ENCODE data around the gene TFB2M.
A peak's percentile ranks its signal among the peaks of the same experiment; 100 is the strongest.
"Not testable (repeated sequence)": the region's sequence is repeated elsewhere in the genome, so short reads cannot be mapped to it uniquely, and the experiment has no call there.

TFB2M gene

GRCh38 chr1:246592695-246593094 lies 26.6 kb upstream of the TFB2M start:
- no peak overlapping the region for H3K27ac Mint-ChIP-seq (ENCODE audit: low read depth)
- peaks cover 36% of the 10 kb centered on the region for H3K4me1 Mint-ChIP-seq
- no peak overlapping the region for H3K4me3 Mint-ChIP-seq
- no peak for ATAC-seq (replicated peaks; ENCODE audit: extremely low read depth, poor library complexity, severe bottlenecking)
- no peaks in the 10 kb centered on the region for H3K27me3 Mint-ChIP-seq
- no peak for DNase-seq (ENCODE audit: low spot score in 2 of 2)
- peaks cover 7% of the 10 kb centered on the region for H3K9me3 Mint-ChIP-seq
- H3K36me3 Mint-ChIP-seq (ENCODE audit: insufficient read depth): peaks cover 31% of the 10 kb centered on the region

DNA sequence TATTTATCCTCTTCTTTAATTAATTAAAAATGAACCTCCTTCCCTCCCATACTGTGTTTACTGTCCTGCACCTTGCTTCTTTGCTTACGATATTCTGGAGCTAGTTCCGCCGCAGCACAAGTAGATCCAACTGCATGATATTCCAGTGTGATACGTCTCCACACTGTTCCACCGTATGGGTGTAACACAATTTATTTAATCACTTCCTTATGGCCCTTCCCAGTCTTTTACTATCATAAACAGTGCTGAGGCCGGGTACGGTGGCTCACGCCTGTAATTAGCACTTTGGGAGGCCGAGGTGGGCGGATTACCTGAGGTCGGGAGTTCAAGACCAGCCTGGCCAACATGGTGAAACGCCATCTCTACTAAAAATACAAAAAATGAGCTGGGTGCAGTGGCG lies 25.9 kb upstream of the TFB2M start:
- DNase-seq (ENCODE audit: low spot score in 2 of 2) (no peak), ATAC-seq (replicated peaks; ENCODE audit: extremely low read depth, poor library complexity, severe bottlenecking) (no peak)
- Mint-ChIP-seq H3K4me3 (no peak overlapping the region), H3K36me3 (ENCODE audit: insufficient read depth) (peaks cover 27% of the 10 kb centered on the region), H3K9me3 (peaks cover 7% of the 10 kb centered on the region), H3K4me1 (peaks cover 32% of the 10 kb centered on the region), H3K27ac (ENCODE audit: low read depth) (no peak overlapping the region), H3K27me3 (no peaks in the 10 kb centered on the region)

GRCh38 chr1:246591504-246591903 lies 25.4 kb upstream of the TFB2M start:
- Mint-ChIP-seq H3K4me3 (no peak overlapping the region), H3K36me3 (ENCODE audit: insufficient read depth) (peaks cover 26% of the 10 kb centered on the region)
- DNase-seq (ENCODE audit: low spot score in 2 of 2): no peak

DNA sequence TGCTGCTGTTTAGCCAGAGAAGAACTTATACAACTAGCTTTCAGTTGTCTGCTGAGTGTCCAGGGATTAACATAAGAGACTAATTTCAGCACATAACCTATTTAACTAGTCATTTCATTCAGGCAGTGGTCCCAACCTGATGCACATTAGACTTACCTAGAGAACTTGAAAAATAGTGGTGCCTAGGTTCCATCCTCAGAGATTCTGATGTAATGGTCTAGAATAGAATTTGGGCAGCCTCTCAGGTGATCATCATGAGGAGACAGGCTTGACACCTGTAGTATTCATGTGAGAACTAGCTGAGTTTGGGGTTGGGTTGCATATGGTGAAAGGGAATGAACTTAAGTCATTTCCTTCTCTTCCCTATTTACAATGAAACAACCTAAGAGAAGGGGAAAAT lies 25.0 kb upstream of the TFB2M start:
- no peak for ATAC-seq (replicated peaks; ENCODE audit: extremely low read depth, poor library complexity, severe bottlenecking)
- Mint-ChIP-seq H3K4me3 (no peak overlapping the region), H3K27ac (ENCODE audit: low read depth) (no peak overlapping the region), H3K4me1 (peaks cover 30% of the 10 kb centered on the region), H3K27me3 (no peaks in the 10 kb centered on the region), H3K9me3 (peaks cover 7% of the 10 kb centered on the region), H3K36me3 (ENCODE audit: insufficient read depth) (peaks cover 26% of the 10 kb centered on the region)
- no peak for DNase-seq (ENCODE audit: low spot score in 2 of 2)

More at GRCh38 chr1:246591504-246591903, 25.4 kb upstream of the TFB2M start:
- no peaks in the 10 kb centered on the region for H3K27me3 Mint-ChIP-seq
- no peak for ATAC-seq (replicated peaks; ENCODE audit: extremely low read depth, poor library complexity, severe bottlenecking)
- H3K4me1 Mint-ChIP-seq: peaks cover 30% of the 10 kb centered on the region
- peaks cover 7% of the 10 kb centered on the region for H3K9me3 Mint-ChIP-seq
- H3K27ac Mint-ChIP-seq (ENCODE audit: low read depth): no peak overlapping the region

- Mint-ChIP-seq H3K4me1 (peaks cover 28% of the 10 kb centered on the region), H3K36me3 (ENCODE audit: insufficient read depth) (peaks cover 24% of the 10 kb centered on the region)
- not testable (repeated sequence) for H3K27me3 Mint-ChIP-seq; H3K27ac Mint-ChIP-seq (ENCODE audit: low read depth); H3K9me3 Mint-ChIP-seq; ATAC-seq (replicated peaks; ENCODE audit: extremely low read depth, poor library complexity, severe bottlenecking); H3K4me3 Mint-ChIP-seq; DNase-seq (ENCODE audit: low spot score in 2 of 2)
These were observed 23.9 kb upstream of the TFB2M start for GRCh38 chr1:246589919-246590318.

DNA sequence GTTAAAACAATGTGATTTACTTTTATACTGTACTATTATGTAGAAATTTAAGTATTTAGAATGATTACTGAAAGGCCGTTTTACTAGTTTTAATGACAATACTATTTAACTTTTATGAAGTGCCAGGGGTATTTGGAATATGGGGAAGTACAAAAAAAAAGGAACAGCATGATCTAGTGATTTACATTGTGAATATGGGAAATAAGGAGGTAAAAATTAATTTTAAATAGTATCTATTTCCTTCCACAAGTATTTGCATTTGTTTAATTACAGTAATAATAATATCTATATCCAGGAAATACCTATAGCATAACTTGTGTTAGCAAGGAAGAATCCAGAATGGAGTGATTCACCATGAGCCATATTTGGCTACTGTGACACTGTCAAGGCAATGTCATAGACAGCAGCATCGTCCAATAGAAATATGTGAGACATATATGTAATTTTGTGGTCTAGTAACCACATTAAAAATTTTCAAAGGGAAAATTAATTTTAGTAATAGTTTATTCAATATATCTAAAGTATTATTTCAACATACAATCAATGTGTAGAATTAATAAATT lies 22.2 kb upstream of the TFB2M start:
- no peak for ATAC-seq (replicated peaks; ENCODE audit: extremely low read depth, poor library complexity, severe bottlenecking)
- no peak for DNase-seq (ENCODE audit: low spot score in 2 of 2)

GRCh38 chr1:246587606-246588005 lies 21.5 kb upstream of the TFB2M start:
- ATAC-seq (replicated peaks; ENCODE audit: extremely low read depth, poor library complexity, severe bottlenecking): no peak
- DNase-seq (ENCODE audit: low spot score in 2 of 2): no peak
- no peak overlapping the region for H3K27ac Mint-ChIP-seq (ENCODE audit: low read depth)
- H3K9me3 Mint-ChIP-seq: peaks cover 7% of the 10 kb centered on the region
- H3K4me3 Mint-ChIP-seq: no peak overlapping the region
- H3K4me1 Mint-ChIP-seq: peaks cover 45% of the 10 kb centered on the region
- no peaks in the 10 kb centered on the region for H3K27me3 Mint-ChIP-seq
- peaks cover 32% of the 10 kb centered on the region for H3K36me3 Mint-ChIP-seq (ENCODE audit: insufficient read depth)

More for the DNA sequence above, 22.2 kb upstream of the TFB2M start:
- Mint-ChIP-seq H3K4me3 (no peak overlapping the region), H3K27ac (ENCODE audit: low read depth) (no peak overlapping the region), H3K36me3 (ENCODE audit: insufficient read depth) (peaks cover 31% of the 10 kb centered on the region), H3K4me1 (peaks cover 40% of the 10 kb centered on the region), H3K9me3 (peaks cover 7% of the 10 kb centered on the region), H3K27me3 (no peaks in the 10 kb centered on the region)

DNA sequence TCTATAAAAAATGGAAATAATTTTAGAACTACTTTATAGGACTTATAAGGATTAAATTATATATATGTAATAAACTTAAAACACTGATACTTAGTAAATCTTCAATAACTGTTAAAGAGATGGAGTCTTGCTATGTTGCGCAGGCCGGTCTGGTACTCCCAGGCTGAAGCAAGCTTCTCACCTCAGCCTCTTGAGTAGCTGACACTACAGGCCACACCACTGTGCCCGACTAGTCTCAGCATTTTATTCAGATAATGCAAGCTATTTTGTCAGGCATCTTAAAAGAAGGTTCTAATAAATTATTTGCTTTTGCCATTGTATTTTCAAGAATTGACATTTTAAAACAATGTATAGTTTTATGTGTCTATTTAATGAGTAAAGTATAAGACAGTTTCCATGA lies 21.0 kb upstream of the TFB2M start:
- Mint-ChIP-seq H3K36me3 (ENCODE audit: insufficient read depth) (peaks cover 31% of the 10 kb centered on the region), H3K9me3 (peaks cover 7% of the 10 kb centered on the region), H3K27ac (ENCODE audit: low read depth) (no peak overlapping the region), H3K27me3 (no peaks in the 10 kb centered on the region), H3K4me3 (no peak overlapping the region), H3K4me1 (peaks cover 46% of the 10 kb centered on the region)
- ATAC-seq (replicated peaks; ENCODE audit: extremely low read depth, poor library complexity, severe bottlenecking) (no peak), DNase-seq (ENCODE audit: low spot score in 2 of 2) (no peak)

GRCh38 chr1:246583448-246584185 lies 17.6 kb upstream of the TFB2M start:
- Mint-ChIP-seq H3K27ac (ENCODE audit: low read depth) (peak overlapping the region; percentile 17), H3K36me3 (ENCODE audit: insufficient read depth) (peaks cover 22% of the 10 kb centered on the region), H3K27me3 (no peaks in the 10 kb centered on the region), H3K4me3 (no peak overlapping the region), H3K4me1 (peaks cover 40% of the 10 kb centered on the region), H3K9me3 (no peaks in the 10 kb centered on the region)
- ATAC-seq (replicated peaks; ENCODE audit: extremely low read depth, poor library complexity, severe bottlenecking) (no peak), DNase-seq (ENCODE audit: low spot score in 2 of 2) (no peak)

DNA sequence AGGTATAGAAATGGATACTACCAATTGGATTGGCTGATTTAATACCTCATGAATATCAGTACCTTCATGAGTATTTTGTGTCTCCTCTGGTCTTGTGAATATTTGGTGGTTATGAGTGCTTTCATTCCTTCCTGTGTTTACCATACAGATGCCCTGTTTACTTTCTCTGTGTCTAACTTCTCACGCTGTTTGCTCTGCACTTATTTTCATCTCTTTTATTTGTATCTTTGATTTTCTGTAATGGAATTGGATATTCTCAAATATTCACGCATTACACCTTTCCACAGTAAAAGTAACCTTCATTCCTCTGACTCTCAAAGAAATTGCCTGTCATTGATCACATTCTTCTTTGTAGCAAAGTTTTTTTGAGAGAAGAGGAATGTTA lies 17.0 kb upstream of the TFB2M start:
- Mint-ChIP-seq H3K27me3 (no peaks in the 10 kb centered on the region), H3K9me3 (no peaks in the 10 kb centered on the region), H3K4me1 (peaks cover 45% of the 10 kb centered on the region), H3K36me3 (ENCODE audit: insufficient read depth) (peaks cover 22% of the 10 kb centered on the region), H3K4me3 (no peak overlapping the region), H3K27ac (ENCODE audit: low read depth) (peak overlapping the region; percentile 17)
- ATAC-seq (replicated peaks; ENCODE audit: extremely low read depth, poor library complexity, severe bottlenecking) (no peak), DNase-seq (ENCODE audit: low spot score in 2 of 2) (no peak)

DNA sequence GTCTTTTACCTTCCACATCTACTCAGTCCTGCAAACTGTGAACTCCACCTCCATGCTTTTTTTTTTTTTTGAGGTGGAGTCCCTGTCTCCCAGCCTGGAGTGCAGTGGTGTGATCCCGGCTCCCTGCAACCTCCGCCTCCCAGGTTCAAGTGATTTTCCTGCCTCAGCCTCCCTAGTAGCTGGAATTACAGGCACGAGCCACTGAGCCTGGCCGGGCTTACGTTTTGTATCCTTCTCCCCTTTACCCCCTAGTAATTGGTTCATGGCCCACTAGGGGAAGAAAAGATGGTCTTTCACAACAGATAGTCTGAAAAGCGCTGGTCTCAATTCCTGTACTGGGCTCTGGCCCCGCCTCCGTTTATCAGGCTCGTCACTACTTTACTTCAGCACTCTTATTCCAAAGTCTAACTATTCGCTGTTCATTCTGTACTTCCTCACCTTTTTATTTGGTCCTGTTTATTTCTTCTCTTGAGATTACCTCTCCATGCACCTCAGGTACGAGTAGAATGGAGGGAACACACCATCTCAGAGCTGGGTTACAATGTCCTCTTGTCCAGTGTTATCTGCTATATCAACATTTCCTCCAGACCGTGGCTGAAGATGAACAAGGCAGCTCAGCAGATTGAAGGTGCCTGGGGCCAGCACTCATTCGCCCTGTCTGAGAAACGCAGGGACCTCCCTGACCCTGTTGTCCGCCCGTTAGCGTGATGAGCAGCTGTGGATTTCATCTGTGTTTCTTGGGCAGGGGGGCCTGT lies 16.4 kb upstream of the TFB2M start:
- Mint-ChIP-seq H3K4me3 (no peak overlapping the region), H3K4me1 (peaks cover 50% of the 10 kb centered on the region), H3K9me3 (no peaks in the 10 kb centered on the region), H3K27me3 (no peaks in the 10 kb centered on the region), H3K27ac (ENCODE audit: low read depth) (peak overlapping the region; percentile 17), H3K36me3 (ENCODE audit: insufficient read depth) (peaks cover 22% of the 10 kb centered on the region)
- DNase-seq (ENCODE audit: low spot score in 2 of 2) (no peak), ATAC-seq (replicated peaks; ENCODE audit: extremely low read depth, poor library complexity, severe bottlenecking) (no peak)

DNA sequence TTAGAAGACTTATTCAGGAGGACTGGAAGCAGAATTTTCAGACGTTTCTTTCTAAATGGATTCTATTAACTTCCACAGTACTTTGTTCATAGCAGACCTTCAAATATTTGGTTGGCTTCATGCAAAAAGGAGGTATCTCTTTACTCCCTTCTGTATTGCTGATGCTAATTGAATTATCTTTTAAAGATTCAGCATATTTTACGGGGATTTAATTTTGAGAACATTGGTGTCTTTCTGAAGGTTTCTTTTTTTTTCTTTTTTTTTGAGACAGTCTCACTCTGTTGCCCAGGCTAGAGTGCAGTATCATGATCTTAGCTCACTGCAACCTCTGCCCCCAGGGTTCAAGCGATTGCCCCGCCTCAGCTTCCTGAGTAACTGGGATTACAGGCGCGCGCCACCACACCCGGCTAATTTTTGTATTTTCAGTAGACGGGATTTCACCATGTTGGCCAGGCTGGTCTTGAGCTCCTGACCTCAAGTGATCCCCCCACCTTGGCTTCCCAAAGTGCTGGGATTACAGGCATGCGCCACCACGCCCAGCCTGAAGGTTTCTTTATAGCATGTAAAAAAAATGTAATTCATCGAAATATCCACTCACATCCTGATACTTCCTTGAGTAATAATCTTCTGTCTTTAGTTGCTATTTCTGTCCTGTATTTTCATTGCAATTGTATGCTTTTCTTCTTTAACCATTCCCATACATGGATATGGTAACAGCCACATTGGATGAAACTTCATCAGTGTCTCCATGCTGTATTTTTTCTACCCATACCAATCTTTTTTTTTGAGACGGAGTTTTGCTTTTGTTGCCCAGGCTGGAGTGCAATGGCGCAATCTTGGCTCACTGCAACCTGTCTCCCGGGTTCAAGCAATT lies 14.7 kb upstream of the TFB2M start:
- Mint-ChIP-seq H3K27me3 (no peaks in the 10 kb centered on the region), H3K36me3 (ENCODE audit: insufficient read depth) (peaks cover 21% of the 10 kb centered on the region), H3K27ac (ENCODE audit: low read depth) (no peak overlapping the region), H3K9me3 (no peaks in the 10 kb centered on the region), H3K4me3 (no peak overlapping the region), H3K4me1 (peaks cover 54% of the 10 kb centered on the region)
- DNase-seq (ENCODE audit: low spot score in 2 of 2): no peak
- ATAC-seq (replicated peaks; ENCODE audit: extremely low read depth, poor library complexity, severe bottlenecking): no peak
